Right lobe of liver (tissue), 4 donors: ENCODE measurements around the gene CASP5.

Source experiments
- POLR2A ChIP-seq: fragments of 450-650 bp; IDR thresholded peaks from one replicate; pipeline ENCODE4 v1.6.1; 2017; ENCODE audit warnings: antibody characterized with exemption, mild to moderate bottlenecking
- TF ChIP-seq, protein P1 (sequence below), 4 donors: fragments of 200-600 bp in 3 of 4; fragments of 450-650 bp in 1 of 4; IDR thresholded peaks; one replicate each; pipeline versions ENCODE4 v1.5.1 to v1.8.0; 2016 to 2022; ENCODE audit warnings: antibody characterized with exemption in 4 of 4, mild to moderate bottlenecking in 2 of 4
- donor health status: DM: no; HTN: no; CAD: no.
- donor health status: DM: no; HTN: no; CAD: no.
- donor health status: DM: no; HTN: yes; CAD: no.

DNA sequence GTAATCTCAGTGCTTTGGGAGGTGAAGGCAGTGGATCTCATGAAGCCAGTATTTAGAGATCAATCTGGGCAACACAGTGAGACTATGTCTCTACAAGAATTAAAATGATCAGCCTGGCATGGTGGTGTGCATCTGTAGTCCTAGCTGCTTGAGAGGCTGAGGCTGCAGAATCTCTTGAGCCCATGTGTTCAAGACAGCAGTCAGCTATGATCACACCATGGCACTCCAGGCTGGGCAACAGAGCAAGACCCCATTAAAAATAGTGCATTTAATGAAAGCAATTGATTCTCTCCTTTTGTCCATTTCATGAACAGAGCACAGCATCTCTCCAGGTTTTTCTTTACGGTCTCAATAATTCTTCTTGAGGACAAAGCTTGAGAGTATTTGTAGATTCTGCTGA is 33.5 kb upstream of the CASP5 start:
- TF ChIP-seq, protein P1, sequence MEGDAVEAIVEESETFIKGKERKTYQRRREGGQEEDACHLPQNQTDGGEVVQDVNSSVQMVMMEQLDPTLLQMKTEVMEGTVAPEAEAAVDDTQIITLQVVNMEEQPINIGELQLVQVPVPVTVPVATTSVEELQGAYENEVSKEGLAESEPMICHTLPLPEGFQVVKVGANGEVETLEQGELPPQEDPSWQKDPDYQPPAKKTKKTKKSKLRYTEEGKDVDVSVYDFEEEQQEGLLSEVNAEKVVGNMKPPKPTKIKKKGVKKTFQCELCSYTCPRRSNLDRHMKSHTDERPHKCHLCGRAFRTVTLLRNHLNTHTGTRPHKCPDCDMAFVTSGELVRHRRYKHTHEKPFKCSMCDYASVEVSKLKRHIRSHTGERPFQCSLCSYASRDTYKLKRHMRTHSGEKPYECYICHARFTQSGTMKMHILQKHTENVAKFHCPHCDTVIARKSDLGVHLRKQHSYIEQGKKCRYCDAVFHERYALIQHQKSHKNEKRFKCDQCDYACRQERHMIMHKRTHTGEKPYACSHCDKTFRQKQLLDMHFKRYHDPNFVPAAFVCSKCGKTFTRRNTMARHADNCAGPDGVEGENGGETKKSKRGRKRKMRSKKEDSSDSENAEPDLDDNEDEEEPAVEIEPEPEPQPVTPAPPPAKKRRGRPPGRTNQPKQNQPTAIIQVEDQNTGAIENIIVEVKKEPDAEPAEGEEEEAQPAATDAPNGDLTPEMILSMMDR (IDR thresholded peaks at IDR 0.05): no peak
- no peak for TF ChIP-seq POLR2A
